Measurements from ENCODE around the gene PJVK. TPM values are rescaled to one million over a fixed set of nuclear protein-coding genes. Genes with fewer than 3 reads are reported as not detected.

PJVK gene
- total RNA-seq, 4 donors from 2014 or later = 1.7 to 3.1 (median 1.8) TPM; not detected in 1

DNA sequence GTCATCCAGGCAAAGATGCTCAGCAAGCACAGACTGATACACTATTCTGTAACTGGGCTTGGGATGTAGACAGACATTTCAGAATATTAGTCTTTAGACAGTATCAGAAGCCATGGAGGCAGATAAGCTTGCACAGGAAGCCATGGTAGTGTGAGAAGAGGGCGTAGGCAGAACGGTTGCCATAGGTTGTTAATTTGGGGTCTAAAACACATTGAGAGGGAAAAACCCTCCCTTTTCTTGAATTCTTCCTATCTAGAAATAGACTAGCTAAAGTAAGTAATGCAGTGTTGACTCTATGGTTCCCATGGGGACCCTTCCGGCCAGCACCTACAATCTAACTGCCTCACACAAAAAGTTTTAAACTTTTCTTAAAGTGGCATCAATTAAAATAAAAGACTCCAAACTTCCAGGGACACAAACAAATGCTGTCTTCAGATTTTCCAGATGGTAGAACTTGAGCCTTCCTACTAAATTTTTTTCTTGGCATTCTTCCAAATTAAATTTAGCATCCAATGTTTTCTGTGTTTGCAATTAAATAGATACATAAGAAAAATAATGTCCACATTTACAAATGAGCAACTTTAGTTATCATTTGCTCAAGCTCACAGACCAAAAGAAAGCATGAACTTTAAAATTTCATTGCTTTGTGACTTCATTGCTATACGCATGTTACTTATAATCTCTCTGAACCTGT, 2.1 kb upstream of the PJVK start:
- no peak for DNase-seq
- no peak overlapping the region for H3K27ac ChIP-seq
- TF ChIP-seq POLR2A (IDR thresholded peaks at IDR 0.05) = no peak
- no peak for TF ChIP-seq CTCF (IDR thresholded peaks at IDR 0.05)
- H3K27me3 ChIP-seq = no peaks in the 10 kb centered on the region
- peaks cover 0 to 23% (median 0%) of the 10 kb centered on the region in 4 donors for H3K4me1 ChIP-seq
- H3K36me3 ChIP-seq = peaks cover 0 to 35% (median 0%) of the 10 kb centered on the region in 3 donors
- no peak overlapping the region for H3K4me3 ChIP-seq
- no peaks in the 10 kb centered on the region for H3K9me3 ChIP-seq

DNA sequence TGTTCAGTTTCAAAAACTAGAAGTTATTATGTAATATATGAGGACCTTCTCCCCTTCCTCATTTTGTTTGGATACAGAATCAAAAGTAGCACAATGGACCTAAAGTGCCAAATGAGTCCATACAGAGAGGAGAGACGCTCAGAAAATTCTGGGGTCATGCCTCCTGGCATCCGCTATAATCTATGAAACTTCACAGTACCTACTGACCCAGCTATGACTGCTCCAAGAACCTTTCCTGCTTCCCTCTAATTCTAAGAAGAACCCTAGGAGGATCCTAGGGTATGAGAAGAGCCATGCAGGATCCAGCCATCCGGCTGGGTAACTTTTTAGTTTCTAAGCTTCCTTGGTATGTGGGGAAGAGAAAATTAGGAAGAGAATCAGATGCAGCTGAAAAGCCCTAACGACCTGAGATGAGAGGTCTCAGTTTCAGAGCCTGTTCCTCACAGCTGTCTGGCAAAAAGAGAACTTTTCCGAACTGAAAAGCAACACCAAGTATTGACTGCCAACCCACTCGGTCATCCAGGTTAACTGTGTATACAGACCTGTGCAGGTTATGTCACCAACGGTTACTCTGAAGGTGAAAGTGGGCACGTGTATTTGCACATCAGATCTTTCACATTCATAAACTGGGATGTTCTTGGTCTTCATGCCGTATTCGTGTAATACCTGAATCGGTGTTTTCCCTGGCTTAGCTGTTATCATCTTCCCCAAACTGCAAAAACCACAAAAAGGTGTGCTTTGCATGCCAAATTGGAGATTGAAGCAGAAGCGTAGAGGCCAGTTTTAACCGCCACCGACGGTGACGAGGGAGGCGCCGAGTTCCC, 1.3 kb upstream of the PJVK start:
- Histone ChIP-seq H3K36me3 (peaks cover 0 to 27% (median 0%) of the 10 kb centered on the region in 3 donors), H3K27me3 (no peaks in the 10 kb centered on the region), H3K4me1 (peaks cover 0 to 23% (median 0%) of the 10 kb centered on the region in 4 donors), H3K9me3 (no peaks in the 10 kb centered on the region), H3K4me3 (peak overlapping the region; percentile 85 to 94 (median 90)), H3K27ac (peak overlapping the region; percentile 97 to 99 (median 98))
- TF ChIP-seq CTCF (IDR thresholded peaks at IDR 0.05) = no peak
- no peak for TF ChIP-seq POLR2A (IDR thresholded peaks at IDR 0.05)
- DNase-seq = no peak

DNA sequence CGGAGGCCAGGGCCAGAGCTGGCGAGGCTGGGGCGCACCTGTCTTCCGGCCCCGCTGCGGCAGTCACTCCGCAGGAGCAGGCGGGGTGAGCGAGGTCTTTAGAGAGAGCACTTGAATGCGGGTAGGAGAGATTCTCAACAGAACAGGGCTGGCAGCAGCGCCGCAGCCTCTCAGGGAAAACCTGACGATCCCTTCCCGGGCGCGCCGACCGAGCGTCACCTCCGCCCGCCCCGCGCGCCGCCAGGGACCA, 729 bp upstream of the PJVK start:
- peak overlapping the region; percentile 85 to 94 (median 90) for H3K4me3 ChIP-seq
- H3K4me1 ChIP-seq = peaks cover 0 to 23% (median 0%) of the 10 kb centered on the region in 4 donors
- peak overlapping the region; percentile 97 to 99 (median 98) for H3K27ac ChIP-seq
- no peak for TF ChIP-seq CTCF (IDR thresholded peaks at IDR 0.05)
- TF ChIP-seq POLR2A (IDR thresholded peaks at IDR 0.05) = no peak
- no peaks in the 10 kb centered on the region for H3K27me3 ChIP-seq
- DNase-seq = peak in 2 of 3 donors; percentile 73 to 90
- H3K9me3 ChIP-seq = no peaks in the 10 kb centered on the region
- H3K36me3 ChIP-seq = peaks cover 0 to 21% (median 0%) of the 10 kb centered on the region in 3 donors

DNA sequence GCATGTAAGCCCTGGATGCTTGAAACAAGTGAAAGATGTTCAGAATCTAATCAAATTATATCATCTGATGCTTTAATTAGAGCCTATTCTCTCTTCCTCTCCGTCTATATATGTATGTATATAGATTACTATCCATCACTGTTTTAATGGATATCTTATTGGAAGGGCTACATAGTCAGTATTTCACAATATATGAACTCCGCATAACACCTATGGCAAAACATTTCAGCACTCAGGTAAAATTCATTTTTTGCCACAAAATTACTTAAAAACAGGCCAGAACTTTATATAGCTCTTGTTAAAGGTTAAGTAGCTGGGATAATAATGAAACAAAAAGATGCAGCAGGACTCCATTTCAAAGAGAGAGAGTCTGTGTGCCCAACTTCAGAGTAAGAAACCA, 1.2 kb downstream of the PJVK start:
- TF ChIP-seq CTCF (IDR thresholded peaks at IDR 0.05) = no peak
- TF ChIP-seq POLR2A (IDR thresholded peaks at IDR 0.05) = no peak
- Histone ChIP-seq H3K27me3 (no peaks in the 10 kb centered on the region), H3K4me3 (no peak overlapping the region), H3K36me3 (peaks cover 0 to 6% (median 0%) of the 10 kb centered on the region in 3 donors), H3K4me1 (peaks cover 0 to 23% (median 0%) of the 10 kb centered on the region in 4 donors), H3K27ac (peak overlapping the region in 2 of 4 donors; percentile 97 to 98), H3K9me3 (no peaks in the 10 kb centered on the region)
- DNase-seq = no peak

GRCh38 chr2:178452870-178453269, 1.7 kb downstream of the PJVK start:
- H3K27me3 ChIP-seq = no peaks in the 10 kb centered on the region
- peaks cover 0 to 4% (median 0%) of the 10 kb centered on the region in 3 donors for H3K36me3 ChIP-seq
- peaks cover 0 to 23% (median 0%) of the 10 kb centered on the region in 4 donors for H3K4me1 ChIP-seq
- H3K9me3 ChIP-seq = no peaks in the 10 kb centered on the region
- no peak for TF ChIP-seq POLR2A (IDR thresholded peaks at IDR 0.05)
- no peak for TF ChIP-seq CTCF (IDR thresholded peaks at IDR 0.05)
- no peak overlapping the region for H3K4me3 ChIP-seq
- H3K27ac ChIP-seq = no peak overlapping the region
- no peak for DNase-seq

Measured in Peyer's patch (tissue), 4 donors.